H1 (cell line): ENCODE measurements around the gene ENPP5. TPM values are rescaled to one million over a fixed set of nuclear protein-coding genes. Genes with fewer than 3 reads are reported as not detected.

Source experiments
- CTCF ChIA-PET: fragments of 300-600 bp; sonication (Branson Sonifier 250); formaldehyde crosslinking; loops from one replicate; lab custom pipeline; 2021; ENCODE audit not compliant: partially characterized antibody; lab: Charles Lee
- POLR2A ChIA-PET: fragments of 300-600 bp; sonication (Branson Sonifier 250); formaldehyde crosslinking; loops from one replicate; lab custom pipeline; 2021; ENCODE audit warnings: inconsistent platforms; ENCODE audit not compliant: partially characterized antibody; lab: Charles Lee
- DNase-seq, 2 experiments: peaks; one replicate each; pipeline versions ENCODE4 v3.0.0 to v3.0.0-alpha.2; 2010 to 2022; ENCODE audit warnings: low spot score in 2 of 2, low read depth in 1 of 2, mixed read lengths in 1 of 2
- FAIRE-seq: peaks from 2 replicates; lab custom pipeline; 2011; peaks lifted over from hg19 to GRCh38; lab: Jason Lieb, UNC
- H2AFZ ChIP-seq: 2 replicates; pipeline ENCODE4 v1.8.1; 2012; ENCODE audit warnings: low read length, inconsistent platforms
- H2AK5ac ChIP-seq: 2 replicates; pipeline ENCODE4 v1.6.1; 2013; ENCODE audit warnings: low read depth, low read length
- H2BK120ac ChIP-seq: replicated peaks from 2 replicates; pipeline ENCODE3; 2013; ENCODE audit warnings: low read depth, low read length, inconsistent platforms
- H2BK12ac ChIP-seq: 2 replicates; pipeline ENCODE4 v1.6.1; 2013; ENCODE audit warnings: low read depth, low read length
- H2BK15ac ChIP-seq: 2 replicates; pipeline ENCODE4 v1.6.1; 2013; ENCODE audit warnings: low read length
- H2BK20ac ChIP-seq: 2 replicates; pipeline ENCODE4 v1.6.1; 2013; ENCODE audit warnings: low read length
- H2BK5ac ChIP-seq: 2 replicates; pipeline ENCODE4 v1.6.1; 2013; ENCODE audit warnings: low read depth, low read length
- H3K14ac ChIP-seq: 2 replicates; pipeline ENCODE4 v1.6.1; 2013; ENCODE audit warnings: inconsistent platforms; ENCODE audit not compliant: insufficient read length
- H3K18ac ChIP-seq: 2 replicates; pipeline ENCODE4 v1.6.1; 2013; ENCODE audit warnings: low read length; ENCODE audit errors: extremely low read depth
- H3K23ac ChIP-seq: 2 replicates; pipeline ENCODE4 v1.6.1; 2013; ENCODE audit warnings: inconsistent platforms; ENCODE audit not compliant: insufficient read length
- H3K23me2 ChIP-seq: 2 replicates; pipeline ENCODE4 v1.6.1; 2013; ENCODE audit warnings: low read depth, low read length
- H3K27ac ChIP-seq: 2 replicates; pipeline ENCODE4 v1.6.1; 2011; ENCODE audit warnings: low read depth, low read length, inconsistent platforms
- H3K27me3 ChIP-seq, 4 experiments: replicated peaks in 1 of 4; 1 replicate in 1 of 4; 2 replicates in 3 of 4; pipeline versions ENCODE4 v1.6.1 to v1.8.1; 2011 to 2013; ENCODE audit warnings: low read length in 3 of 4, mild to moderate bottlenecking in 3 of 4, inconsistent platforms in 2 of 4, mixed read lengths in 2 of 4, moderate library complexity in 1 of 4; ENCODE audit not compliant: control insufficient read depth in 3 of 4, insufficient read depth in 3 of 4; ENCODE audit errors: extremely low read depth in 1 of 4
- H3K36me3 ChIP-seq, 4 experiments: 2 replicates each; pipeline versions ENCODE4 v1.6.1 to v1.8.1; 2011 to 2013; ENCODE audit warnings: mild to moderate bottlenecking in 4 of 4, low read length in 3 of 4, moderate library complexity in 2 of 4, control low read depth in 1 of 4, inconsistent platforms in 1 of 4; ENCODE audit not compliant: insufficient read depth in 4 of 4, control insufficient read depth in 2 of 4
- H3K4ac ChIP-seq: replicated peaks from 2 replicates; pipeline ENCODE3; 2013; ENCODE audit warnings: low read length, low read depth, mixed read lengths, inconsistent platforms; ENCODE audit not compliant: insufficient read length
- H3K4me1 ChIP-seq, 4 experiments: replicated peaks in 1 of 4; 1 replicate in 1 of 4; 2 replicates in 3 of 4; pipeline versions ENCODE4 v1.6.1 to v1.8.1; 2011 to 2013; ENCODE audit warnings: low read length in 3 of 4, inconsistent platforms in 2 of 4, mixed read lengths in 1 of 4; ENCODE audit not compliant: insufficient read depth in 4 of 4, control insufficient read depth in 3 of 4
- H3K4me2 ChIP-seq, 2 experiments: 2 replicates each; pipeline versions ENCODE4 v1.6.1 to v1.8.1; 2011 to 2013; ENCODE audit warnings: low read depth in 2 of 2, low read length in 2 of 2, control low read depth in 1 of 2, inconsistent platforms in 1 of 2, mild to moderate bottlenecking in 1 of 2; ENCODE audit not compliant: insufficient read depth in 1 of 2
- H3K4me3 ChIP-seq, 4 experiments: fragments of 200-600, 300-600 bp in 1 of 4; sonication (generic), shearing (Covaris generic), sonication (Bioruptor Twin) in 1 of 4; 2 replicates each; pipeline versions ENCODE4 v1.5.1 to v1.8.1; 2011 to 2016; ENCODE audit warnings: low read length in 4 of 4, low read depth in 3 of 4, control low read depth in 2 of 4, inconsistent platforms in 2 of 4, mild to moderate bottlenecking in 2 of 4, mixed read lengths in 1 of 4, moderate library complexity in 1 of 4; ENCODE audit not compliant: insufficient read depth in 2 of 4; ENCODE audit errors: extremely low read depth in 1 of 4
- H3K56ac ChIP-seq: replicated peaks from 2 replicates; pipeline ENCODE3; 2013; ENCODE audit warnings: low read depth, mild to moderate bottlenecking, mixed read lengths, low read length, inconsistent platforms; ENCODE audit not compliant: insufficient read length
- H3K79me1 ChIP-seq: 2 replicates; pipeline ENCODE4 v1.6.1; 2013; ENCODE audit warnings: low read depth, low read length, control low read depth
- H3K79me2 ChIP-seq, 2 experiments: 2 replicates each; pipeline versions ENCODE4 v1.6.1 to v1.8.1; 2012 to 2013; ENCODE audit warnings: low read length in 2 of 2, mild to moderate bottlenecking in 2 of 2, inconsistent platforms in 1 of 2; ENCODE audit not compliant: insufficient read depth in 2 of 2, control insufficient read depth in 1 of 2
- H3K9ac ChIP-seq, 4 experiments: replicated peaks in 1 of 4; 1 replicate in 1 of 4; 2 replicates in 3 of 4; pipeline versions ENCODE4 v1.6.1 to v1.8.1; 2011 to 2013; ENCODE audit warnings: low read depth in 3 of 4, low read length in 3 of 4, control low read depth in 2 of 4, mild to moderate bottlenecking in 2 of 4, moderate library complexity in 2 of 4, inconsistent platforms in 1 of 4; ENCODE audit errors: extremely low read depth in 1 of 4
- H3K9me3 ChIP-seq, 2 experiments: 2 replicates each; pipeline versions ENCODE4 v1.6.1 to v1.8.1; 2012 to 2013; ENCODE audit warnings: mild to moderate bottlenecking in 2 of 2, moderate library complexity in 2 of 2, control low read depth in 1 of 2, inconsistent platforms in 1 of 2, low read depth in 1 of 2, low read length in 1 of 2, mixed read lengths in 1 of 2; ENCODE audit not compliant: insufficient read depth in 2 of 2
- H4K20me1 ChIP-seq, 2 experiments: replicated peaks in 1 of 2; 2 replicates each; pipeline versions ENCODE3 to v1.8.1; 2011 to 2013; ENCODE audit warnings: inconsistent platforms in 2 of 2, low read length in 2 of 2, mild to moderate bottlenecking in 1 of 2; ENCODE audit not compliant: insufficient read depth in 2 of 2, control insufficient read depth in 1 of 2
- H4K5ac ChIP-seq: 2 replicates; pipeline ENCODE4 v1.6.1; 2013; ENCODE audit warnings: low read length, low read depth, mixed read lengths, inconsistent platforms; ENCODE audit not compliant: insufficient read length
- H4K8ac ChIP-seq: 2 replicates; pipeline ENCODE4 v1.8.0; 2013; ENCODE audit warnings: mild to moderate bottlenecking, moderate library complexity, low read length, inconsistent platforms; ENCODE audit not compliant: insufficient read depth; ENCODE audit errors: extremely low read depth
- H4K91ac ChIP-seq: replicated peaks from 2 replicates; pipeline ENCODE3; 2013; ENCODE audit warnings: low read length, mixed read lengths, inconsistent platforms; ENCODE audit not compliant: insufficient read length
- CBX5 ChIP-seq: fragments of 300-800, 300-1000 bp; sonication (generic); IDR thresholded peaks from 2 replicates; pipeline ENCODE4 v1.7.1; 2016; ENCODE audit warnings: antibody characterized with exemption, low read length, low read depth
- CBX8 ChIP-seq: fragments of 300-800, 300-1000 bp; sonication (generic); IDR thresholded peaks from 2 replicates; pipeline ENCODE4 v1.7.1; 2016; ENCODE audit warnings: low read depth, low read length, borderline replicate concordance
- CHD1 ChIP-seq: IDR thresholded peaks from 2 replicates; pipeline ENCODE4 v1.6.1; 2012; ENCODE audit warnings: low read depth, low read length, improper control_type of control experiment
- EZH2 ChIP-seq: fragments of 200-600 bp; sonication (generic); IDR thresholded peaks from 2 replicates; pipeline ENCODE4 v1.7.1; 2012; ENCODE audit warnings: low read depth, mild to moderate bottlenecking, moderate library complexity, low read length, inconsistent platforms; ENCODE audit not compliant: severe bottlenecking
- GABPA ChIP-seq: IDR thresholded peaks from 2 replicates; pipeline ENCODE4 v1.6.1; 2011; ENCODE audit warnings: mild to moderate bottlenecking, low read length, moderate library complexity, borderline replicate concordance; ENCODE audit not compliant: insufficient read depth
- GTF2F1 ChIP-seq: IDR thresholded peaks from 2 replicates; pipeline ENCODE4 v1.6.1; 2012; ENCODE audit warnings: low read depth, low read length, improper control_type of control experiment, borderline replicate concordance
- HDAC6 ChIP-seq: IDR thresholded peaks from one replicate; pipeline ENCODE4 v1.7.1; 2012; ENCODE audit warnings: low read depth, mild to moderate bottlenecking, inconsistent platforms, low read length, moderate library complexity
- JUND ChIP-seq: IDR thresholded peaks from 2 replicates; pipeline ENCODE4 v1.6.1; 2011; ENCODE audit warnings: mild to moderate bottlenecking, improper control_type of control experiment, low read length
- KDM1A ChIP-seq: fragments of 200-600, 300-600 bp; sonication (generic); IDR thresholded peaks from 2 replicates; pipeline ENCODE4 v1.7.1; 2016; ENCODE audit warnings: mild to moderate bottlenecking, low read length, borderline replicate concordance
- MAFK ChIP-seq: IDR thresholded peaks from 2 replicates; pipeline ENCODE4 v1.6.1; 2012; ENCODE audit warnings: low read depth, mild to moderate bottlenecking, improper control_type of control experiment, low read length
- NANOG ChIP-seq: IDR thresholded peaks from 2 replicates; pipeline ENCODE4 v1.6.1; 2011; ENCODE audit warnings: low read length, low read depth, mild to moderate bottlenecking, inconsistent platforms; ENCODE audit not compliant: insufficient read depth, poor library complexity, severe bottlenecking
- WGBS, 2 experiments: shearing (Covaris generic) in 1 of 2; methylation state at CpG; one replicate each; pipeline versions ENCODE4 v1.1.6 to v1.1.7; 2013 to 2015; ENCODE audit warnings: low lambda C conversion rate in 2 of 2, mixed read lengths in 2 of 2, inconsistent platforms in 1 of 2, low coverage in 1 of 2, missing lambda C conversion rate in 1 of 2; ENCODE audit not compliant: insufficient replicate concordance in 2 of 2, insufficient coverage in 1 of 2, insufficient read length in 1 of 2; ENCODE audit errors: extremely low coverage in 1 of 2, missing lambda C conversion rate in 1 of 2; 5-methylcytosine and 5-hydroxymethylcytosine counted together
- polyA plus RNA-seq, 7 experiments: library from polyadenylated mRNA; depleted of rRNA in 3 of 7; stranded (reverse) in 5 of 7; unstranded in 2 of 7; fragments of >200 nt in 5 of 7; fragments of 200-250 nt in 2 of 7; gene quantifications; 1 replicate in 5 of 7; 2 replicates in 1 of 7; 4 replicates in 1 of 7; pipeline versions ENCODE4 v1.2.1 to v1.2.3, GENCODE V29; 2011 to 2013; ENCODE audit warnings: missing spikeins in 2 of 7, mixed read lengths in 2 of 7
- total RNA-seq: library from RNA; stranded (reverse); fragmentation: NEBNext Ultra II Directional; extraction: Animal tissue kit (Norgen Biotek cat#: 25700); gene quantifications from 2 replicates; pipeline ENCODE4 v1.2.1, GENCODE V29; 2021
- TF ChIP-seq, protein P1 (sequence below): IDR thresholded peaks from 2 replicates; pipeline ENCODE4 v1.6.1; 2012; ENCODE audit warnings: inconsistent platforms
- TF ChIP-seq, protein P2 (sequence below): IDR thresholded peaks from 2 replicates; pipeline ENCODE4 v1.6.1; 2011; ENCODE audit warnings: low read depth, mild to moderate bottlenecking, low read length; ENCODE audit not compliant: insufficient read depth

ENPP5 gene
- total and polyA plus RNA-seq, 2 of the 8 experiments (the other 6 are each of a cell fraction or from before 2014, with no cell fraction given) = 5.1 to 7.6 TPM

DNA sequence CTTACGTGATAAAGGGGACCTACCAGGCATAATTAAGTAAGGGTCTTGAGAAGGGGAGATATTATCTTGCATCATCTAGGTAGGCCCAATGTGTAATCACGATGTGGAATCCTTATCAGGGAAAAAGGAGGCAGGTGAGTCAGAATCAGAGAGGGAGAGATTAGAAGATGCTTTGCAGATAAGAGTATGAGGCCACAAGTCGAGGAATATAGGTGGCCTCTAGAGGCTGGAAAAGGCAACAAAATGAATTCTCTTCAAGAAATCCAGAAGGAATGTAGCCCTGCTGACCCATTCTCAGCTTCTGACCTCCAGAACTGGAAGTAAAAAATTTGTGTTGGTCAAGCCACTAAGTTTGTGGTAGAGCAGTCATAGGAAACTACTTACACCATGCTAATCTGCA, 51.9 kb downstream of the ENPP5 start:
- ChIA-PET CTCF (no interaction called here), POLR2A (no interaction called here)
- H3K27me3 ChIP-seq = no peaks in the 10 kb centered on the region
- H3K9ac ChIP-seq = no peak overlapping the region
- H2BK120ac ChIP-seq = no peak overlapping the region
- H2BK15ac ChIP-seq = no peak overlapping the region
- no peak overlapping the region for H3K4ac ChIP-seq
- peaks cover 5 to 16% of the 10 kb centered on the region in 2 experiments; a peak in 3 of 4 replicates for H3K9me3 ChIP-seq
- no peak overlapping the region for H3K4me3 ChIP-seq
- no peak overlapping the region for H2BK12ac ChIP-seq
- H3K56ac ChIP-seq = no peak overlapping the region
- no peaks in the 10 kb centered on the region for H4K20me1 ChIP-seq
- H2AFZ ChIP-seq = no peak overlapping the region
- no peak overlapping the region for H3K18ac ChIP-seq
- H4K91ac ChIP-seq = no peak overlapping the region
- no peaks in the 10 kb centered on the region for H3K23me2 ChIP-seq
- H3K36me3 ChIP-seq = peaks cover 0 to 3% (median 0%) of the 10 kb centered on the region in 4 experiments; a peak in 1 of 8 replicates
- H3K79me1 ChIP-seq = no peaks in the 10 kb centered on the region
- no peaks in the 10 kb centered on the region; a peak in 1 of 7 replicates for H3K4me1 ChIP-seq
- H4K8ac ChIP-seq = no peak overlapping the region
- H3K79me2 ChIP-seq = no peaks in the 10 kb centered on the region
- no peak overlapping the region for H3K14ac ChIP-seq
- H4K5ac ChIP-seq = no peak overlapping the region
- H3K27ac ChIP-seq = no peak overlapping the region
- WGBS, 2 experiments = 75% methylated on average over 3 of the region's 3 CpGs; no CpG with 5 or more reads in 1 of the 2 experiments
- FAIRE-seq = no peak
- no peak overlapping the region for H3K23ac ChIP-seq
- no peak overlapping the region for H3K4me2 ChIP-seq
- H2AK5ac ChIP-seq = no peak overlapping the region
- H2BK20ac ChIP-seq = no peak overlapping the region
- H2BK5ac ChIP-seq = no peak overlapping the region
- DNase-seq = no peak
- TF ChIP-seq GTF2F1 (no peak), MAFK (no peak), CHD1 (no peak), CBX8 (no peak), JUND (no peak), EZH2 (no peak), NANOG (no peak), GABPA (no peak), KDM1A (no peak), CBX5 (no peak), HDAC6 (no peak)
- TF ChIP-seq, protein P1, sequence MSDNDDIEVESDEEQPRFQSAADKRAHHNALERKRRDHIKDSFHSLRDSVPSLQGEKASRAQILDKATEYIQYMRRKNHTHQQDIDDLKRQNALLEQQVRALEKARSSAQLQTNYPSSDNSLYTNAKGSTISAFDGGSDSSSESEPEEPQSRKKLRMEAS = no peak
- TF ChIP-seq, protein P2, sequence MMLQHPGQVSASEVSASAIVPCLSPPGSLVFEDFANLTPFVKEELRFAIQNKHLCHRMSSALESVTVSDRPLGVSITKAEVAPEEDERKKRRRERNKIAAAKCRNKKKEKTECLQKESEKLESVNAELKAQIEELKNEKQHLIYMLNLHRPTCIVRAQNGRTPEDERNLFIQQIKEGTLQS = no peak
